DOHH2 (cell line): ENCODE results near the gene SUPT3H.

Experiments used
- H3F3A ChIP-seq: fragments of 200-600 bp; sonication (generic), shearing (Covaris generic); 2 replicates; pipeline ENCODE4 v1.6.0; 2016; ENCODE audit warnings: antibody characterized with exemption, mild to moderate bottlenecking; ENCODE audit not compliant: control insufficient read depth, insufficient read depth
- H3K27ac ChIP-seq: fragments of 200-600 bp; sonication (generic); 2 replicates; pipeline ENCODE4 v1.5.1; 2014; ENCODE audit warnings: low read depth, mild to moderate bottlenecking, low read length, moderate library complexity
- H3K27me3 ChIP-seq: fragments of 200-600 bp; sonication (generic); 2 replicates; pipeline ENCODE4 v1.6.1; 2014; ENCODE audit warnings: mild to moderate bottlenecking, low read length, mixed read lengths; ENCODE audit not compliant: control insufficient read depth
- H3K36me3 ChIP-seq: fragments of 200-600 bp; sonication (generic); 2 replicates; pipeline ENCODE4 v1.6.1; 2014; ENCODE audit warnings: mild to moderate bottlenecking, low read length, moderate library complexity, mixed read lengths; ENCODE audit not compliant: control insufficient read depth
- H3K4me1 ChIP-seq: fragments of 200-600 bp; sonication (generic); 2 replicates; pipeline ENCODE4 v1.6.1; 2014; ENCODE audit warnings: mild to moderate bottlenecking, low read length, mixed read lengths; ENCODE audit not compliant: control insufficient read depth
- H3K4me2 ChIP-seq: fragments of 200-600 bp; sonication (generic); 2 replicates; pipeline ENCODE4 v1.6.0; 2014; ENCODE audit warnings: mild to moderate bottlenecking, low read length, moderate library complexity
- H3K4me3 ChIP-seq: fragments of 200-600 bp; sonication (generic); 2 replicates; pipeline ENCODE4 v1.5.1; 2014; ENCODE audit warnings: mild to moderate bottlenecking, low read length, mixed read lengths
- H3K79me2 ChIP-seq: fragments of 200-600 bp; sonication (generic); 2 replicates; pipeline ENCODE4 v1.6.1; 2014; ENCODE audit warnings: mild to moderate bottlenecking, low read length, mixed read lengths; ENCODE audit not compliant: control insufficient read depth
- H3K9me2 ChIP-seq: fragments of 200-600 bp; sonication (generic); replicated peaks from 2 replicates; pipeline ENCODE4 v1.6.1; 2014; ENCODE audit warnings: mild to moderate bottlenecking, low read length, mixed read lengths; ENCODE audit not compliant: control insufficient read depth
- H3K9me3 ChIP-seq: fragments of 200-600 bp; sonication (generic); 2 replicates; pipeline ENCODE4 v1.6.1; 2014; ENCODE audit warnings: antibody characterized with exemption, low read length, mixed read lengths; ENCODE audit not compliant: control insufficient read depth, insufficient read depth
- H4K20me1 ChIP-seq: fragments of 200-600 bp; sonication (generic); 2 replicates; pipeline ENCODE4 v1.6.0; 2014; ENCODE audit warnings: low read depth, mild to moderate bottlenecking, antibody characterized with exemption, low read length, moderate library complexity; ENCODE audit not compliant: control insufficient read depth, insufficient read depth
- CTCF ChIP-seq: fragments of 200-600 bp; sonication (generic); IDR thresholded peaks from one replicate; pipeline ENCODE4 v1.5.1; 2014; ENCODE audit warnings: antibody characterized with exemption, mild to moderate bottlenecking, low read depth, low read length; ENCODE audit not compliant: poor library complexity, severe bottlenecking
- EZH2phosphoT487 ChIP-seq: fragments of 200-600 bp; sonication (generic); IDR thresholded peaks from 2 replicates; pipeline ENCODE4 v1.6.1; 2017; ENCODE audit warnings: borderline replicate concordance, mild to moderate bottlenecking, antibody characterized with exemption, low read length, moderate library complexity, mixed read lengths

Gene SUPT3H

GRCh38 chr6:45206793-45207492 lies 170.8 kb downstream of the SUPT3H start:
- no peaks in the 10 kb centered on the region for H3F3A ChIP-seq
- no peaks in the 10 kb centered on the region for H3K27me3 ChIP-seq
- H4K20me1 ChIP-seq, result no peaks in the 10 kb centered on the region
- no peak overlapping the region for H3K4me3 ChIP-seq
- no peaks in the 10 kb centered on the region for H3K9me3 ChIP-seq
- H3K9me2 ChIP-seq, result no peaks in the 10 kb centered on the region; the same call in 1 of the 2 replicates
- H3K4me2 ChIP-seq, result no peak overlapping the region
- TF ChIP-seq CTCF (no peak), EZH2phosphoT487 (no peak)
- no peaks in the 10 kb centered on the region for H3K4me1 ChIP-seq
- H3K36me3 ChIP-seq, result no peaks in the 10 kb centered on the region
- H3K79me2 ChIP-seq, result no peaks in the 10 kb centered on the region
- no peak overlapping the region for H3K27ac ChIP-seq

- TF ChIP-seq CTCF (no peak), EZH2phosphoT487 (no peak)
- no peaks in the 10 kb centered on the region for H3K79me2 ChIP-seq
- H3K4me1 ChIP-seq, result no peaks in the 10 kb centered on the region
- no peak overlapping the region for H3K4me3 ChIP-seq
- no peak overlapping the region for H3K4me2 ChIP-seq
- H3F3A ChIP-seq, result no peaks in the 10 kb centered on the region
- H3K27me3 ChIP-seq, result no peaks in the 10 kb centered on the region
- no peaks in the 10 kb centered on the region for H3K9me3 ChIP-seq
- no peak overlapping the region for H3K27ac ChIP-seq
- no peaks in the 10 kb centered on the region for H3K36me3 ChIP-seq
- no peaks in the 10 kb centered on the region for H3K9me2 ChIP-seq
- no peaks in the 10 kb centered on the region for H4K20me1 ChIP-seq
Observed at GRCh38 chr6:45201484-45201883, 176.2 kb downstream of the SUPT3H start.

GRCh38 chr6:45200510-45200909 lies 177.2 kb downstream of the SUPT3H start:
- Histone ChIP-seq H3K4me2 (no peak overlapping the region), H3K27me3 (no peaks in the 10 kb centered on the region), H3K4me1 (no peaks in the 10 kb centered on the region), H3K36me3 (no peaks in the 10 kb centered on the region), H3K9me2 (no peaks in the 10 kb centered on the region), H3F3A (no peaks in the 10 kb centered on the region), H3K4me3 (no peak overlapping the region), H3K79me2 (no peaks in the 10 kb centered on the region), H3K27ac (no peak overlapping the region), H4K20me1 (no peaks in the 10 kb centered on the region), H3K9me3 (no peaks in the 10 kb centered on the region)
- TF ChIP-seq EZH2phosphoT487 (no peak), CTCF (no peak)
